Keratinocyte (primary cell): ENCODE data around the gene UVSSA. TPM values are rescaled to one million over a fixed set of nuclear protein-coding genes. Genes with fewer than 3 reads are reported as not detected.

Experiments used
- DNase-seq: peaks from one replicate; pipeline ENCODE4 v3.0.0-alpha.2; 2011; ENCODE audit warnings: low read depth, missing footprints, low spot score
- FAIRE-seq: peaks from 2 replicates; lab custom pipeline; 2011; peaks lifted over from hg19 to GRCh38; lab: Jason Lieb, UNC
- H2AFZ ChIP-seq: 2 replicates; pipeline ENCODE4 v1.6.0; 2012; ENCODE audit warnings: low read length, control low read depth, inconsistent platforms; ENCODE audit not compliant: control insufficient read depth
- H3K27ac ChIP-seq: 2 replicates; pipeline ENCODE4 v1.5.1; 2011; ENCODE audit warnings: low read length; ENCODE audit not compliant: control insufficient read depth, insufficient read depth
- H3K27me3 ChIP-seq: 3 replicates; pipeline ENCODE4 v1.6.0; 2011; ENCODE audit warnings: low read length; ENCODE audit not compliant: control insufficient read depth, insufficient read depth; ENCODE audit errors: extremely low read depth
- H3K36me3 ChIP-seq, 2 experiments: 2 replicates in 1 of 2; 3 replicates in 1 of 2; pipeline ENCODE4 v1.5.1; 2011; ENCODE audit warnings: low read length in 2 of 2, mild to moderate bottlenecking in 1 of 2; ENCODE audit not compliant: control insufficient read depth in 2 of 2, insufficient read depth in 2 of 2; ENCODE audit errors: extremely low read depth in 1 of 2
- H3K4me1 ChIP-seq: 3 replicates; pipeline ENCODE4 v1.5.1; 2011; ENCODE audit warnings: low read length; ENCODE audit not compliant: control insufficient read depth, insufficient read depth; ENCODE audit errors: extremely low read depth
- H3K4me2 ChIP-seq: 3 replicates; pipeline ENCODE4 v1.6.0; 2011; ENCODE audit warnings: low read depth, low read length; ENCODE audit not compliant: control insufficient read depth, insufficient read depth; ENCODE audit errors: extremely low read depth
- H3K4me3 ChIP-seq, 3 experiments: fragments of 200-600 bp in 1 of 3; sonication (generic) in 1 of 3; 2 replicates in 2 of 3; 3 replicates in 1 of 3; pipeline ENCODE4 v1.5.1; 2011 to 2016; ENCODE audit warnings: low read length in 3 of 3, mild to moderate bottlenecking in 3 of 3, control low read depth in 2 of 3, inconsistent platforms in 1 of 3, low read depth in 1 of 3, mixed read lengths in 1 of 3, mixed run types in 1 of 3, moderate library complexity in 1 of 3; ENCODE audit not compliant: control insufficient read depth in 2 of 3, insufficient read depth in 2 of 3; ENCODE audit errors: extremely low read depth in 1 of 3
- H3K79me2 ChIP-seq: 2 replicates; pipeline ENCODE4 v1.6.0; 2012; ENCODE audit warnings: low read length; ENCODE audit not compliant: control insufficient read depth, insufficient read depth
- H3K9ac ChIP-seq: 3 replicates; pipeline ENCODE4 v1.6.0; 2011; ENCODE audit warnings: low read length; ENCODE audit not compliant: control insufficient read depth, insufficient read depth; ENCODE audit errors: extremely low read depth
- H3K9me1 ChIP-seq: 3 replicates; pipeline ENCODE4 v1.6.0; 2011; ENCODE audit warnings: low read length; ENCODE audit not compliant: control insufficient read depth, insufficient read depth; ENCODE audit errors: extremely low read depth
- H3K9me3 ChIP-seq: 2 replicates; pipeline ENCODE4 v1.5.1; 2012; ENCODE audit warnings: low read depth, low read length; ENCODE audit not compliant: control insufficient read depth
- H4K20me1 ChIP-seq: 3 replicates; pipeline ENCODE4 v1.6.0; 2011; ENCODE audit warnings: low read length; ENCODE audit not compliant: control insufficient read depth, insufficient read depth; ENCODE audit errors: extremely low read depth
- CTCF ChIP-seq, 3 experiments: IDR thresholded peaks in 1 of 3; conservative IDR thresholded peaks in 1 of 3; optimal IDR thresholded peaks in 1 of 3; 2 replicates in 2 of 3; 3 replicates in 1 of 3; pipeline versions ENCODE3 to v1.5.1; 2011; ENCODE audit warnings: low read length in 3 of 3, mild to moderate bottlenecking in 3 of 3, moderate library complexity in 2 of 3, control low read depth in 1 of 3, inconsistent platforms in 1 of 3; ENCODE audit not compliant: insufficient read depth in 2 of 3; ENCODE audit errors: extremely low read depth in 1 of 3
- EZH2 ChIP-seq: IDR thresholded peaks from one replicate; pipeline ENCODE4 v1.6.1; 2012; ENCODE audit warnings: inconsistent platforms, mild to moderate bottlenecking, low read length, moderate library complexity
- dilution Hi-C: fragments of 300-500 bp; cut with MboI; formaldehyde crosslinking; loops from one replicate; pipeline ENCODE4 v1.7.0; 2020; ENCODE audit warnings: low sequenced_read_pairs; ENCODE audit not compliant: extremely low pct_ligation_motif_present
- polyA plus RNA-seq, 5 experiments: library from polyadenylated mRNA; depleted of rRNA in 3 of 5; stranded (reverse) in 3 of 5; stranded (forward) in 1 of 5; unstranded in 1 of 5; fragments of >200 nt; gene quantifications; 1 replicate in 1 of 5; 2 replicates in 3 of 5; 3 replicates in 1 of 5; pipeline versions ENCODE4 v1.2.1 to v1.2.3, GENCODE V29; 2011 to 2012; ENCODE audit warnings: missing spikeins in 2 of 5, low read depth in 1 of 5, low replicate concordance in 1 of 5

The UVSSA gene
- polyA plus RNA-seq, 1 donor (not counting 4 experiments of a cell fraction or from before 2014, with no cell fraction given), result 4.7 TPM

- Histone ChIP-seq H3K9me1 (no peaks in the 10 kb centered on the region), H3K4me3 (peak overlapping the region; percentile 74 to 89 (median 82)), H3K36me3 (peaks cover 16 to 23% of the 10 kb centered on the region in 2 experiments), H3K4me1 (peaks cover 12% of the 10 kb centered on the region), H3K9ac (peak overlapping the region; percentile 92), H3K27me3 (no peaks in the 10 kb centered on the region), H3K27ac (peak overlapping the region; percentile 79), H2AFZ (no peak overlapping the region), H3K4me2 (peak overlapping the region; percentile 95), H3K9me3 (no peaks in the 10 kb centered on the region), H4K20me1 (no peaks in the 10 kb centered on the region), H3K79me2 (peaks cover 26% of the 10 kb centered on the region)
- dilution Hi-C loops, result no loop called here
- FAIRE-seq (no peak), DNase-seq (no peak)
- TF ChIP-seq CTCF (optimal IDR thresholded peaks at IDR 0.05 in 1 of 3, IDR thresholded peaks at IDR 0.05 in 1 of 3, conservative IDR thresholded peaks at IDR 0.05 in 1 of 3; ENCODE audit: extremely low read depth in 1 of 3, insufficient read depth in 2 of 3, low read length in 3 of 3) (no peak), EZH2 (no peak)
Measured at GRCh38 chr4:1348014-1348513, 1.1 kb downstream of the UVSSA start.

- no peaks in the 10 kb centered on the region for H3K9me1 ChIP-seq
- FAIRE-seq (no peak), DNase-seq (no peak)
- H3K27me3 ChIP-seq, result no peaks in the 10 kb centered on the region
- peaks cover 17 to 25% of the 10 kb centered on the region in 2 experiments for H3K36me3 ChIP-seq
- no peak for TF ChIP-seq EZH2
- TF ChIP-seq CTCF (optimal IDR thresholded peaks at IDR 0.05 in 1 of 3, IDR thresholded peaks at IDR 0.05 in 1 of 3, conservative IDR thresholded peaks at IDR 0.05 in 1 of 3; ENCODE audit: extremely low read depth in 1 of 3, insufficient read depth in 2 of 3, low read length in 3 of 3), result no peak
- H3K4me3 ChIP-seq, result peak overlapping the region in 1 of 3 experiments; percentile 82
- H3K9ac ChIP-seq, result no peak overlapping the region
- no peak overlapping the region for H3K27ac ChIP-seq
- no peaks in the 10 kb centered on the region for H4K20me1 ChIP-seq
- peaks cover 26% of the 10 kb centered on the region for H3K79me2 ChIP-seq
- H3K9me3 ChIP-seq, result no peaks in the 10 kb centered on the region
- H3K4me1 ChIP-seq, result peaks cover 12% of the 10 kb centered on the region
- dilution Hi-C loops, result no loop called here
- H3K4me2 ChIP-seq, result peak overlapping the region; percentile 95
- H2AFZ ChIP-seq, result no peak overlapping the region
Measured at GRCh38 chr4:1348746-1349145, 1.7 kb downstream of the UVSSA start.
